GM13977 (cell line): ENCODE data around the gene LBHD2.

ENCODE experiments used
- DNase-seq: peaks from one replicate; pipeline ENCODE4 v3.0.0; 2012; ENCODE audit warnings: low spot score
- CTCF ChIP-seq: IDR thresholded peaks from 2 replicates; pipeline ENCODE4 v1.5.1; 2012; ENCODE audit warnings: mild to moderate bottlenecking, control low read depth; ENCODE audit not compliant: insufficient read depth; ENCODE audit errors: extremely low read depth, missing control alignments
- in situ Hi-C: fragments of 300-500 bp; cut with MboI; formaldehyde crosslinking; loops from one replicate; pipeline ENCODE4 v1.12.0; 2022; ENCODE audit warnings: low sequenced_read_pairs, low pct_unique_long_range_greater_than_20kb, mixed read lengths, inconsistent platforms; ENCODE audit not compliant: unreplicated experiment

The LBHD2 gene

GRCh38 chr14:103068351-103069073, 15.5 kb upstream of the LBHD2 start:
- no peak for TF ChIP-seq CTCF
- in situ Hi-C loops = no loop called here
- no peak for DNase-seq

GRCh38 chr14:103070263-103070885, 13.6 kb upstream of the LBHD2 start:
- in situ Hi-C loops = no loop called here
- no peak for TF ChIP-seq CTCF
- DNase-seq = no peak

- in situ Hi-C loops = no loop called here
- no peak for TF ChIP-seq CTCF
- DNase-seq = no peak
These were observed 13.0 kb upstream of the LBHD2 start for GRCh38 chr14:103070971-103071542.

GRCh38 chr14:103071544-103072251, 12.3 kb upstream of the LBHD2 start:
- no peak for TF ChIP-seq CTCF
- no peak for DNase-seq
- in situ Hi-C loops = no loop called here

- in situ Hi-C loops = no loop called here
- no peak for DNase-seq
- peak; percentile 12 for TF ChIP-seq CTCF
These were observed 11.2 kb upstream of the LBHD2 start for GRCh38 chr14:103072595-103073366.

- DNase-seq = no peak
- in situ Hi-C loops = no loop called here
These were observed 10.6 kb upstream of the LBHD2 start for GRCh38 chr14:103073367-103073875.

More at GRCh38 chr14:103073367-103073875, 10.6 kb upstream of the LBHD2 start:
- TF ChIP-seq CTCF = no peak
